Right atrium auricular region (tissue), 2 donors: ENCODE results near the gene PGK1. TPM values are rescaled to one million over a fixed set of nuclear protein-coding genes. Genes with fewer than 3 reads are reported as not detected.
"Not testable (repeated sequence)": the region's sequence is repeated elsewhere in the genome, so short reads cannot be mapped to it uniquely, and the experiment has no call there.

ENCODE experiments used
- DNase-seq: peaks from one replicate; pipeline ENCODE4 v3.0.0-alpha.2; 2019; ENCODE audit warnings: low spot score
- H3K27ac ChIP-seq, 2 donors: fragments of 200-600 bp; sonication (generic); 1 replicate in 1 of 2; 2 replicates in 1 of 2; pipeline ENCODE4 v1.5.1; 2016 to 2019
- H3K27me3 ChIP-seq, 2 donors: fragments of 200-600 bp; sonication (generic); one replicate each; pipeline versions ENCODE4 v1.5.1 to v1.6.0; 2017 to 2019
- H3K36me3 ChIP-seq: fragments of 200-600 bp; sonication (generic); one replicate; pipeline ENCODE4 v1.5.1; 2016
- H3K4me1 ChIP-seq, 2 donors: fragments of 200-600 bp; sonication (generic); one replicate each; pipeline versions ENCODE4 v1.5.1 to v1.6.0; 2017 to 2019
- H3K4me3 ChIP-seq, 2 donors: fragments of 200-600 bp; sonication (generic); 1 replicate in 1 of 2; 2 replicates in 1 of 2; pipeline ENCODE4 v1.5.1; 2017 to 2019; ENCODE audit warnings: mild to moderate bottlenecking in 1 of 2, moderate library complexity in 1 of 2
- H3K9me3 ChIP-seq, 2 donors: fragments of 200-600 bp; sonication (generic); one replicate each; pipeline ENCODE4 v1.5.1; 2019
- CTCF ChIP-seq, 2 donors: fragments of 200-600 bp; sonication (generic); IDR thresholded peaks; one replicate each; pipeline ENCODE4 v1.5.1; 2019; ENCODE audit warnings: antibody characterized with exemption in 2 of 2
- total RNA-seq, 2 donors: library from RNA; depleted of rRNA; stranded (reverse); fragments of >200 nt; gene quantifications; one replicate each; pipeline ENCODE4 v1.1.0, GENCODE V29; 2016

The PGK1 gene
- 100 to 1,000 TPM; 197 to 263 TPM for total RNA-seq

- Histone ChIP-seq H3K4me1 (peaks cover 0 to 28% of the 10 kb centered on the region in 2 donors), H3K27me3 (no peaks in the 10 kb centered on the region), H3K36me3 (no peaks in the 10 kb centered on the region), H3K9me3 (no peaks in the 10 kb centered on the region), H3K27ac (peak within 1 kb of the TSS; percentile 83 to 96), H3K4me3 (peak within 1 kb of the TSS; percentile 66 to 72)
- DNase-seq: peak; percentile 96
- no peak for TF ChIP-seq CTCF (IDR thresholded peaks at IDR 0.05)
These were observed at the start of gene PGK1 for GRCh38 chrX:78103623-78104446. Gene PGK1 (plus strand): TSS chrX:78104248. CDS start chrX:78104341, 93 bp downstream.

- no peaks in the 10 kb centered on the region for H3K4me1 ChIP-seq
- H3K27me3 ChIP-seq: no peaks in the 10 kb centered on the region
- no peak for TF ChIP-seq CTCF (IDR thresholded peaks at IDR 0.05)
- no peak overlapping the region for H3K4me3 ChIP-seq
- no peak overlapping the region for H3K27ac ChIP-seq
- no peak for DNase-seq
- no peaks in the 10 kb centered on the region for H3K9me3 ChIP-seq
- no peaks in the 10 kb centered on the region for H3K36me3 ChIP-seq
These were observed 40.4 kb upstream of the PGK1 start for GRCh38 chrX:78063687-78064086.

- H3K27me3 ChIP-seq: no peaks in the 10 kb centered on the region
- H3K27ac ChIP-seq: no peak overlapping the region
These were observed 39.9 kb upstream of the PGK1 start for GRCh38 chrX:78064152-78064551.

GRCh38 chrX:78064698-78065601 is 39.1 kb upstream of the PGK1 start:
- H3K4me1 ChIP-seq, DNase-seq, H3K27me3 ChIP-seq, H3K36me3 ChIP-seq, H3K4me3 ChIP-seq, H3K9me3 ChIP-seq: not testable (repeated sequence)
- H3K27ac ChIP-seq: peak overlapping the region in 1 of 2 donors; percentile 2

More at GRCh38 chrX:78064152-78064551, 39.9 kb upstream of the PGK1 start:
- Histone ChIP-seq H3K9me3 (peaks cover 0 to 4% of the 10 kb centered on the region in 2 donors), H3K4me1 (no peaks in the 10 kb centered on the region), H3K36me3 (no peaks in the 10 kb centered on the region), H3K4me3 (no peak overlapping the region)
- no peak for DNase-seq
- no peak for TF ChIP-seq CTCF (IDR thresholded peaks at IDR 0.05)

GRCh38 chrX:78066110-78066509 is 37.9 kb upstream of the PGK1 start:
- TF ChIP-seq CTCF (IDR thresholded peaks at IDR 0.05): no peak
- Histone ChIP-seq H3K27ac (no peak overlapping the region), H3K36me3 (no peaks in the 10 kb centered on the region), H3K4me1 (no peaks in the 10 kb centered on the region), H3K9me3 (peaks cover 0 to 9% of the 10 kb centered on the region in 2 donors), H3K4me3 (no peak overlapping the region), H3K27me3 (no peaks in the 10 kb centered on the region)
- no peak for DNase-seq

GRCh38 chrX:78071331-78071730 is 32.7 kb upstream of the PGK1 start:
- no peak for TF ChIP-seq CTCF (IDR thresholded peaks at IDR 0.05)
- DNase-seq: no peak
- Histone ChIP-seq H3K4me3 (no peak overlapping the region), H3K9me3 (peaks cover 0 to 21% of the 10 kb centered on the region in 2 donors), H3K27ac (no peak overlapping the region), H3K4me1 (no peaks in the 10 kb centered on the region), H3K27me3 (no peaks in the 10 kb centered on the region), H3K36me3 (no peaks in the 10 kb centered on the region)

- DNase-seq, H3K27ac ChIP-seq, H3K27me3 ChIP-seq, H3K4me3 ChIP-seq, H3K36me3 ChIP-seq, H3K4me1 ChIP-seq: not testable (repeated sequence)
- H3K9me3 ChIP-seq: peaks cover 0 to 21% of the 10 kb centered on the region in 2 donors
These were observed 30.6 kb upstream of the PGK1 start for GRCh38 chrX:78073147-78074077.
